Keratinocyte (primary cell): ENCODE results near the gene PRKCD.

ENCODE experiments used
- EZH2 ChIP-seq: IDR thresholded peaks from one replicate; pipeline ENCODE4 v1.6.1; 2012; ENCODE audit warnings: inconsistent platforms, mild to moderate bottlenecking, low read length, moderate library complexity
- TF ChIP-seq, protein P1 (sequence below), 3 experiments: IDR thresholded peaks in 1 of 3; conservative IDR thresholded peaks in 1 of 3; optimal IDR thresholded peaks in 1 of 3; 2 replicates in 2 of 3; 3 replicates in 1 of 3; pipeline versions ENCODE3 to v1.5.1; 2011; ENCODE audit warnings: low read length in 3 of 3, mild to moderate bottlenecking in 3 of 3, moderate library complexity in 2 of 3, control low read depth in 1 of 3, inconsistent platforms in 1 of 3; ENCODE audit not compliant: insufficient read depth in 2 of 3; ENCODE audit errors: extremely low read depth in 1 of 3

- TF ChIP-seq, protein P1, sequence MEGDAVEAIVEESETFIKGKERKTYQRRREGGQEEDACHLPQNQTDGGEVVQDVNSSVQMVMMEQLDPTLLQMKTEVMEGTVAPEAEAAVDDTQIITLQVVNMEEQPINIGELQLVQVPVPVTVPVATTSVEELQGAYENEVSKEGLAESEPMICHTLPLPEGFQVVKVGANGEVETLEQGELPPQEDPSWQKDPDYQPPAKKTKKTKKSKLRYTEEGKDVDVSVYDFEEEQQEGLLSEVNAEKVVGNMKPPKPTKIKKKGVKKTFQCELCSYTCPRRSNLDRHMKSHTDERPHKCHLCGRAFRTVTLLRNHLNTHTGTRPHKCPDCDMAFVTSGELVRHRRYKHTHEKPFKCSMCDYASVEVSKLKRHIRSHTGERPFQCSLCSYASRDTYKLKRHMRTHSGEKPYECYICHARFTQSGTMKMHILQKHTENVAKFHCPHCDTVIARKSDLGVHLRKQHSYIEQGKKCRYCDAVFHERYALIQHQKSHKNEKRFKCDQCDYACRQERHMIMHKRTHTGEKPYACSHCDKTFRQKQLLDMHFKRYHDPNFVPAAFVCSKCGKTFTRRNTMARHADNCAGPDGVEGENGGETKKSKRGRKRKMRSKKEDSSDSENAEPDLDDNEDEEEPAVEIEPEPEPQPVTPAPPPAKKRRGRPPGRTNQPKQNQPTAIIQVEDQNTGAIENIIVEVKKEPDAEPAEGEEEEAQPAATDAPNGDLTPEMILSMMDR (optimal IDR thresholded peaks at IDR 0.05 in 1 of 3, IDR thresholded peaks at IDR 0.05 in 1 of 3, conservative IDR thresholded peaks at IDR 0.05 in 1 of 3; ENCODE audit: extremely low read depth in 1 of 3, insufficient read depth in 2 of 3, low read length in 3 of 3), result no peak
- TF ChIP-seq EZH2, result no peak
These were observed 11.3 kb upstream of the PRKCD start for GRCh38 chr3:53149699-53150098.
